GM12892 (cell line): ENCODE measurements around the gene BOLL.
"Not testable (repeated sequence)": the region's sequence is repeated elsewhere in the genome, so short reads cannot be mapped to it uniquely, and the experiment has no call there.

Source experiments
- POLR2A ChIP-seq: IDR thresholded peaks from 2 replicates; pipeline ENCODE4 v1.6.1; 2011; ENCODE audit warnings: low read depth, low read length, control low read depth
- TAF1 ChIP-seq: IDR thresholded peaks from 2 replicates; pipeline ENCODE4 v1.6.1; 2011; ENCODE audit warnings: low read depth, mild to moderate bottlenecking, control low read depth, low read length, borderline replicate concordance

GRCh38 chr2:197699724-197700123 is 85.4 kb downstream of the BOLL start:
- not testable (repeated sequence) for TF ChIP-seq POLR2A, TAF1
